Dermis blood vessel endothelial cell (primary cell): Measurements from ENCODE around the gene SLC26A11. TPM values are rescaled to one million over a fixed set of nuclear protein-coding genes. Genes with fewer than 3 reads are reported as not detected.
"Not testable (repeated sequence)": the region's sequence is repeated elsewhere in the genome, so short reads cannot be mapped to it uniquely, and the experiment has no call there.

Experiments
- DNase-seq: peaks from one replicate; pipeline ENCODE4 v3.0.0; 2010
- total RNA-seq: library from RNA; depleted of rRNA; stranded (reverse); fragments of >200 nt; gene quantifications from 2 replicates; pipeline ENCODE4 v1.2.3, GENCODE V29; 2014

The SLC26A11 gene
- total RNA-seq, 1 donor from 2014 or later = 13.3 TPM

GRCh38 chr17:80196652-80197051 is 23.6 kb upstream of the SLC26A11 start:
- DNase-seq = no peak

GRCh38 chr17:80198144-80198661 is 22.0 kb upstream of the SLC26A11 start:
- DNase-seq = no peak

GRCh38 chr17:80199295-80199694 is 20.9 kb upstream of the SLC26A11 start:
- DNase-seq = not testable (repeated sequence)

- DNase-seq = no peak
Observed at GRCh38 chr17:80201446-80201845, 18.8 kb upstream of the SLC26A11 start.

GRCh38 chr17:80202197-80202596 is 18.0 kb upstream of the SLC26A11 start:
- DNase-seq = no peak

- DNase-seq = no peak
Observed at GRCh38 chr17:80203471-80203963, 16.7 kb upstream of the SLC26A11 start.

- no peak for DNase-seq
Observed at GRCh38 chr17:80204626-80205468, 15.4 kb upstream of the SLC26A11 start.

- no peak for DNase-seq
Observed at GRCh38 chr17:80205811-80206210, 14.4 kb upstream of the SLC26A11 start.

GRCh38 chr17:80208050-80208449 is 12.2 kb upstream of the SLC26A11 start:
- DNase-seq = no peak

GRCh38 chr17:80209765-80210164 is 10.5 kb upstream of the SLC26A11 start:
- no peak for DNase-seq

GRCh38 chr17:80210348-80211108 is 9.7 kb upstream of the SLC26A11 start:
- DNase-seq = no peak

- DNase-seq = no peak
Observed at GRCh38 chr17:80212109-80212508, 8.1 kb upstream of the SLC26A11 start.

GRCh38 chr17:80212511-80212910 is 7.7 kb upstream of the SLC26A11 start:
- no peak for DNase-seq

- no peak for DNase-seq
Observed at GRCh38 chr17:80212962-80213642, 7.1 kb upstream of the SLC26A11 start.

GRCh38 chr17:80213643-80213975 is 6.6 kb upstream of the SLC26A11 start:
- no peak for DNase-seq

- DNase-seq = no peak
Observed at GRCh38 chr17:80214012-80214877, 6.0 kb upstream of the SLC26A11 start.

GRCh38 chr17:80214878-80215210 is 5.4 kb upstream of the SLC26A11 start:
- no peak for DNase-seq

- DNase-seq = no peak
Observed at GRCh38 chr17:80216473-80217456, 3.5 kb upstream of the SLC26A11 start.

GRCh38 chr17:80217703-80218362 is 2.4 kb upstream of the SLC26A11 start:
- DNase-seq = no peak

GRCh38 chr17:80218391-80218790 is 1.8 kb upstream of the SLC26A11 start:
- DNase-seq = no peak
